Measurements from ENCODE around the gene TAMALIN. TPM values are rescaled to one million over a fixed set of nuclear protein-coding genes. Genes with fewer than 3 reads are reported as not detected.
A peak's percentile ranks its signal among the peaks of the same experiment; 100 is the strongest.

The TAMALIN gene
- total RNA-seq, 4 donors from 2014 or later: 1.7 to 10.7 (median 3.6) TPM

DNA sequence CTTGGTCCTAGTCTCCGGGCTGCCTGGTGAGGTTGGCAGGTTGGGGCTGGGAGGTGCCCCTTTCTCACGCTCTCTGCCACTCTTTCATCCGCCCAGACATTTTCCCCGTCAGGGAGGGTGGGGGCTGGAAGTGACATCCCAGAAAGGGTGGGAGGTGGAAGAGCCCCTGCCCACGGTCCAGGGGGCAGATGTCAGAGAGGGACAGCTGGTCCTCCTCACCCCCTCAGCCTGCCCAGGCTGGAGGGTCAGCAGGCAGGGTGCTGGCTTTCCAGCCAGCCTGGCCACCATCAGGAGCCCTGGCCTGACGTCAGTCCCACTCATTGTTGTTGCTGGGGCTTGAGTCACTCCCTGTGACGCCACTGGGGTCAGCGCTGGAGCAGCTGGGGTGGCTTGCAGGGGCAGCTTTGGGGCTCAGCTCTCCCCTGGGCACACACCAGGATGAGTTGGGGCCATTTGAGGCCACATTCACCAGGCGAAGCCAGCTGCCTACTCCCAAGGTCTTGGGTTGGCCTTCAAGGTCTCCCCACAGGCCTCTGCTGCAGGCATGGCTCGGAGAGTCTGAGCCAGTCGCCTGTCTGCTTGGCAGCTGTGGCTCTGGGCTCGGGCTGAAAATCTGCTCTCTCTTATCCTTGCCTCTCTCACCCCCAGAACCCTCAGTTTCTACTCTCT is 57.4 kb downstream of the TAMALIN start:
- peaks cover 0 to 37% (median 5%) of the 10 kb centered on the region in 3 donors for H3K4me1 ChIP-seq
- 54 to 66% methylated on average over 5 to 9 of the region's 12 CpGs for WGBS, 2 donors
- H3K27me3 ChIP-seq: no peaks in the 10 kb centered on the region
- TF ChIP-seq, protein P1, sequence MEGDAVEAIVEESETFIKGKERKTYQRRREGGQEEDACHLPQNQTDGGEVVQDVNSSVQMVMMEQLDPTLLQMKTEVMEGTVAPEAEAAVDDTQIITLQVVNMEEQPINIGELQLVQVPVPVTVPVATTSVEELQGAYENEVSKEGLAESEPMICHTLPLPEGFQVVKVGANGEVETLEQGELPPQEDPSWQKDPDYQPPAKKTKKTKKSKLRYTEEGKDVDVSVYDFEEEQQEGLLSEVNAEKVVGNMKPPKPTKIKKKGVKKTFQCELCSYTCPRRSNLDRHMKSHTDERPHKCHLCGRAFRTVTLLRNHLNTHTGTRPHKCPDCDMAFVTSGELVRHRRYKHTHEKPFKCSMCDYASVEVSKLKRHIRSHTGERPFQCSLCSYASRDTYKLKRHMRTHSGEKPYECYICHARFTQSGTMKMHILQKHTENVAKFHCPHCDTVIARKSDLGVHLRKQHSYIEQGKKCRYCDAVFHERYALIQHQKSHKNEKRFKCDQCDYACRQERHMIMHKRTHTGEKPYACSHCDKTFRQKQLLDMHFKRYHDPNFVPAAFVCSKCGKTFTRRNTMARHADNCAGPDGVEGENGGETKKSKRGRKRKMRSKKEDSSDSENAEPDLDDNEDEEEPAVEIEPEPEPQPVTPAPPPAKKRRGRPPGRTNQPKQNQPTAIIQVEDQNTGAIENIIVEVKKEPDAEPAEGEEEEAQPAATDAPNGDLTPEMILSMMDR (IDR thresholded peaks at IDR 0.05): no peak
- no peak for TF ChIP-seq POLR2A (IDR thresholded peaks at IDR 0.05)
- no peak overlapping the region for H3K4me3 ChIP-seq
- no peak for DNase-seq
- intact Hi-C loops (cut with DNase I): no loop called here
- H3K9me3 ChIP-seq: no peaks in the 10 kb centered on the region
- H3K36me3 ChIP-seq: no peaks in the 10 kb centered on the region
- H3K27ac ChIP-seq: peak overlapping the region; percentile 6 to 83 (median 54)

Small RNA genes lying within 50 kb of the gene (small RNA-seq; reads per million reads assigned to genes)
- 0 reads per million in 4 donors for gene RNU6-574P

Other genes starting within 250 kb of the TAMALIN start
- under 1 TPM in 3 of 4 donors, not detected in 1; 0.18 to 0.38 (median 0.19) TPM for gene FIGNL2, start 158.2 kb upstream of the TAMALIN start, total RNA-seq
- gene ANKRD33, start 118.8 kb upstream of the TAMALIN start, total RNA-seq: under 1 TPM in 1 of 4 donors, not detected in 3; 0.70 TPM
- 10 to 100 TPM in 3 of 4 donors, 1 to 10 TPM in 1; 2.0 to 71.3 (median 14.5) TPM for gene ACVRL1, start 99.4 kb upstream of the TAMALIN start, total RNA-seq
- gene ACVR1B, start 55.2 kb upstream of the TAMALIN start, total RNA-seq: 10 to 100 TPM; 11.4 to 31.7 (median 16.8) TPM
- 10 to 100 TPM in 1 of 4 donors, 1 to 10 TPM in 3; 3.4 to 12.6 (median 5.6) TPM for gene NR4A1, start 44.5 kb downstream of the TAMALIN start, total RNA-seq
- gene ATG101, start 63.0 kb downstream of the TAMALIN start, total RNA-seq: 10 to 100 TPM; 36.7 to 54.7 (median 40.4) TPM
- 1 to 10 TPM in 2 of 4 donors, under 1 TPM in 1, not detected in 1; 0.50 to 5.7 (median 1.8) TPM for gene SMIM41, start 72.8 kb downstream of the TAMALIN start, total RNA-seq
- 10 to 100 TPM; 11.4 to 39.6 (median 16.5) TPM for gene KRT80, start 185.1 kb downstream of the TAMALIN start, total RNA-seq
- gene KRT7, start 226.3 kb downstream of the TAMALIN start, total RNA-seq: 100 to 1,000 TPM in 1 of 4 donors, 10 to 100 TPM in 3; 18.7 to 118 (median 64.4) TPM

Measured in esophagus squamous epithelium (tissue), 5 donors.